Stimulated activated CD4-positive, alpha-beta T cell treated with anti-CD3 and anti-CD28 coated beads, Interleukin-12 subunit alpha, Interleukin-12 subunit beta, amount 100 ng/mL, for 24 hours (primary cell): ENCODE data around the gene FAM210B.
"Not testable (repeated sequence)": the region's sequence is repeated elsewhere in the genome, so short reads cannot be mapped to it uniquely, and the experiment has no call there.

Source experiments
- DNase-seq, 2 experiments: peaks; one replicate each; pipeline ENCODE4 v3.0.0-alpha.2; 2020; ENCODE audit warnings: low read depth in 2 of 2

FAM210B gene

GRCh38 chr20:56360908-56361205 lies 2.1 kb downstream of the FAM210B start:
- DNase-seq = no peak

- DNase-seq = no peak
Observed at GRCh38 chr20:56361900-56362299, 3.1 kb downstream of the FAM210B start.

- DNase-seq = no peak
Observed at GRCh38 chr20:56362833-56363413, 4.1 kb downstream of the FAM210B start.

GRCh38 chr20:56363491-56363890 lies 4.7 kb downstream of the FAM210B start:
- no peak for DNase-seq

GRCh38 chr20:56368351-56369134 lies 9.8 kb downstream of the FAM210B start:
- no peak for DNase-seq

- no peak for DNase-seq
Observed at GRCh38 chr20:56369179-56369578, 10.4 kb downstream of the FAM210B start.

GRCh38 chr20:56371977-56372376 lies 13.2 kb downstream of the FAM210B start:
- no peak for DNase-seq

GRCh38 chr20:56372850-56373249 lies 14.1 kb downstream of the FAM210B start:
- DNase-seq = no peak

GRCh38 chr20:56373942-56374341 lies 15.2 kb downstream of the FAM210B start:
- no peak for DNase-seq

GRCh38 chr20:56376331-56376730 lies 17.6 kb downstream of the FAM210B start:
- DNase-seq = no peak

GRCh38 chr20:56378386-56378785 lies 19.6 kb downstream of the FAM210B start:
- no peak for DNase-seq

- DNase-seq = no peak
Observed at GRCh38 chr20:56380375-56380774, 21.6 kb downstream of the FAM210B start.

GRCh38 chr20:56381501-56381900 lies 22.7 kb downstream of the FAM210B start:
- no peak for DNase-seq

- DNase-seq = no peak
Observed at GRCh38 chr20:56382696-56383095, 23.9 kb downstream of the FAM210B start.

GRCh38 chr20:56383334-56383733 lies 24.6 kb downstream of the FAM210B start:
- DNase-seq = no peak

GRCh38 chr20:56385130-56385529 lies 26.4 kb downstream of the FAM210B start:
- no peak for DNase-seq

GRCh38 chr20:56386219-56386618 lies 27.4 kb downstream of the FAM210B start:
- no peak for DNase-seq

GRCh38 chr20:56388882-56389281 lies 30.1 kb downstream of the FAM210B start:
- DNase-seq = no peak

- DNase-seq = no peak
Observed at GRCh38 chr20:56389807-56390206, 31.0 kb downstream of the FAM210B start.

GRCh38 chr20:56390396-56390795 lies 31.6 kb downstream of the FAM210B start:
- DNase-seq = not testable (repeated sequence)

- no peak for DNase-seq
Observed at GRCh38 chr20:56391037-56391436, 32.3 kb downstream of the FAM210B start.

- no peak for DNase-seq
Observed at GRCh38 chr20:56391596-56392131, 32.9 kb downstream of the FAM210B start.

- DNase-seq = peak; percentile 99
Observed at GRCh38 chr20:56392132-56392880, 33.5 kb downstream of the FAM210B start, which contains the start of the genes AURKA and CSTF1. AURKA (minus strand) TSS chr20:56392215; CDS start chr20:56388197, 4,018 bp downstream. CSTF1 (plus strand) TSS chr20:56392645; CDS start chr20:56395553, 2,908 bp downstream.
